Measurements from ENCODE around the gene C3orf49. TPM values are rescaled to one million over a fixed set of nuclear protein-coding genes. Genes with fewer than 3 reads are reported as not detected.

C3orf49 gene
- total RNA-seq, 1 donor = not detected

GRCh38 chr3:63861306-63861705 lies 42.2 kb downstream of the C3orf49 start:
- Histone ChIP-seq H3K27me3 (ENCODE audit: insufficient read depth, low read length) (no peaks in the 10 kb centered on the region), H3K79me2 (ENCODE audit: insufficient read depth, low read length) (peaks cover 92% of the 10 kb centered on the region)

GRCh38 chr3:63862804-63863149 lies 43.7 kb downstream of the C3orf49 start:
- H3K4me1 ChIP-seq (ENCODE audit: insufficient read depth, low read length) = peaks cover 14% of the 10 kb centered on the region
- peaks cover 2% of the 10 kb centered on the region for H4K20me1 ChIP-seq (ENCODE audit: insufficient read depth, low read length)
- no peak for DNase-seq (ENCODE audit: insufficient read length, low spot score, missing footprints)
- H3K4me2 ChIP-seq (ENCODE audit: insufficient read depth, low read length) = peak overlapping the region; percentile 93
- no peak for TF ChIP-seq CTCF (IDR thresholded peaks at IDR 0.05; ENCODE audit: extremely low read depth, low read depth, low read length)
- H3K36me3 ChIP-seq (ENCODE audit: insufficient read depth, low read length) = no peaks in the 10 kb centered on the region
- H3K27ac ChIP-seq (ENCODE audit: low read depth, low read length) = peak overlapping the region; percentile 82
- H3K27me3 ChIP-seq (ENCODE audit: insufficient read depth, low read length) = no peaks in the 10 kb centered on the region
- peak overlapping the region; percentile 93 for H2AFZ ChIP-seq (ENCODE audit: low read length)
- H3K9me3 ChIP-seq (ENCODE audit: low read depth, low read length) = no peaks in the 10 kb centered on the region
- peak overlapping the region; percentile 91 for H3K4me3 ChIP-seq (ENCODE audit: insufficient read depth, low read length)
- peaks cover 93% of the 10 kb centered on the region for H3K79me2 ChIP-seq (ENCODE audit: insufficient read depth, low read length)

More at GRCh38 chr3:63861306-63861705, 42.2 kb downstream of the C3orf49 start:
- Histone ChIP-seq H3K4me2 (ENCODE audit: insufficient read depth, low read length) (no peak overlapping the region), H3K4me3 (ENCODE audit: insufficient read depth, low read length) (no peak overlapping the region), H4K20me1 (ENCODE audit: insufficient read depth, low read length) (peaks cover 3% of the 10 kb centered on the region), H3K36me3 (ENCODE audit: insufficient read depth, low read length) (no peaks in the 10 kb centered on the region), H2AFZ (ENCODE audit: low read length) (no peak overlapping the region), H3K9me3 (ENCODE audit: low read depth, low read length) (no peaks in the 10 kb centered on the region), H3K4me1 (ENCODE audit: insufficient read depth, low read length) (peaks cover 14% of the 10 kb centered on the region), H3K27ac (ENCODE audit: low read depth, low read length) (no peak overlapping the region)
- peak; percentile 46 for DNase-seq (ENCODE audit: insufficient read length, low spot score, missing footprints)
- TF ChIP-seq CTCF (IDR thresholded peaks at IDR 0.05; ENCODE audit: extremely low read depth, low read depth, low read length) = no peak

DNA sequence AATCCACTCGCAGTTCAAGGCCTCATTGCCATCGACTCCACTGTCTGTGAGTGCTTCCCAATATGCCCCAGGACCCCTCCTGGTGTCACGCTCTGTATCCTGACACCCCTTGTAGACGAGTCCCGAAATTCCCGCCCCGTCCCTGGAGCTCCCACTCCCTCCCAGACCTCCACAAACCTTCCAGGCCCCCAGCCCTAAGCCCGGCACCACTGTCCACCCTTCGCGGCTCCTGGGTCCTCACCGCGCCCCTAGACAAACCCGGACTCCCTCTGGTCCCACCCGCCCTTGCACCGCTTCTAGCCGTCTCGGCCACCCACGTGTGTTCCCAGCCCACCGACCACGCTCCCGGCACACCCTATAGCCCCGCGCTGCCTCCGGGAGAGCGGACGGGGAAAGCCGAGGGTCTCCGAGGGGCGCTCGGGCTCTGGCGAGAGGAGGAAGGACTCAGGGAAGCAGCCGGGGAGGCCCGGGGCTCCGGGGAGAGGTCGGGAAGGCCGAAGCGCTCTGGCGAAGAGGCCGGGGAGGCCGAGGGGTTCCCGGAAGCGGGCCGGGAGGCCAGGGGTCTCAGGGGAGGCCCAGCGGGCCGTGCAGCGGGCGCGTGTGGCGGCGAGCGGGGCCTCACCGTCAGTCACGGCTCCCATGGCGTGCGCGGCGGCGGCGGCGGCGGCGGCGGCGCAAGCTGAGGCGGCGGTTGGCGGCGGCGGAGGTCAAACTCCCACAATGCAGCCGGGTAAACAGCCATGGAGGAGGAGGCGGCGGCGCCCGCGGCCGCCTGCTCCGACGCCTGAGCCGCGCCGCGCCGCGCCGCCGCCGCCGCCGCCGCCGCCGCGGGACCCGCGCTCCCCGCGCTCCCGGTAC lies 44.3 kb downstream of the C3orf49 start, which contains the start of the genes ATXN7 and THOC7:
TSS of gene ATXN7 (plus strand) at position 718 of the 858 bp plus-strand sequence. CDS start 48,732 bp downstream, outside the sequence.
TSS of gene THOC7 (minus strand) at position 656 of the 858 bp plus-strand sequence. CDS start at position 641, 15 bp downstream.
- Histone ChIP-seq H3K27ac (ENCODE audit: low read depth, low read length) (peak within 1 kb of the TSS; percentile 82), H4K20me1 (ENCODE audit: insufficient read depth, low read length) (no peaks in the 10 kb centered on the region), H3K79me2 (ENCODE audit: insufficient read depth, low read length) (peaks cover 93% of the 10 kb centered on the region), H3K4me1 (ENCODE audit: insufficient read depth, low read length) (peaks cover 14% of the 10 kb centered on the region), H3K4me3 (ENCODE audit: insufficient read depth, low read length) (peak within 1 kb of the TSS; percentile 91), H2AFZ (ENCODE audit: low read length) (peak within 1 kb of the TSS; percentile 93), H3K4me2 (ENCODE audit: insufficient read depth, low read length) (peak within 1 kb of the TSS; percentile 95), H3K27me3 (ENCODE audit: insufficient read depth, low read length) (no peaks in the 10 kb centered on the region), H3K9me3 (ENCODE audit: low read depth, low read length) (no peaks in the 10 kb centered on the region), H3K36me3 (ENCODE audit: insufficient read depth, low read length) (no peaks in the 10 kb centered on the region)
- peak; percentile 94 for DNase-seq (ENCODE audit: insufficient read length, low spot score, missing footprints)
- TF ChIP-seq CTCF (IDR thresholded peaks at IDR 0.05; ENCODE audit: extremely low read depth, low read depth, low read length) = no peak
